LNCAP (cell line): Measurements from ENCODE around the gene SYT7.

ENCODE experiments used
- TF ChIP-seq, protein P1 (sequence below): fragments of 450-650 bp; IDR thresholded peaks from 2 replicates; pipeline ENCODE4 v1.5.1; 2017; ENCODE audit warnings: mild to moderate bottlenecking

Gene SYT7

DNA sequence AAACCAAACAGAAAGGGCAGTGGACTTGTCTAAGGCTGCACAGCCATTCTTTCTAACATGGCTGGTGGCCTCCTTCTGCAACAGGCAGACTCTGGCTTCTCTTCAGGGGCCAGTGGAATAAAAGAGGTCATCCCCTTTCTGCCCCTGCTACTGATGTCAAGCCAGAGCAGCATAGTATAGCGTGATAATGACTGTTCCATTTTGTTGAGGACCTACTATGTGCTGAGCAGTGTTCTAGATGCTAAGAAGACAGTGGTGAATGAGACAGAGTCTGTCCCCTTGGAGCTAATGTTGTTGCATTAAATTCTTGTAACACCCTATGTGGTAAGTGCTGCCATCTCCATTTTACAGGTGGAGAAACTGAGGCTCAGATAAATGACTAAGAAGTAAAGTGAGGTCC, 15.7 kb upstream of the SYT7 start:
- TF ChIP-seq, protein P1, sequence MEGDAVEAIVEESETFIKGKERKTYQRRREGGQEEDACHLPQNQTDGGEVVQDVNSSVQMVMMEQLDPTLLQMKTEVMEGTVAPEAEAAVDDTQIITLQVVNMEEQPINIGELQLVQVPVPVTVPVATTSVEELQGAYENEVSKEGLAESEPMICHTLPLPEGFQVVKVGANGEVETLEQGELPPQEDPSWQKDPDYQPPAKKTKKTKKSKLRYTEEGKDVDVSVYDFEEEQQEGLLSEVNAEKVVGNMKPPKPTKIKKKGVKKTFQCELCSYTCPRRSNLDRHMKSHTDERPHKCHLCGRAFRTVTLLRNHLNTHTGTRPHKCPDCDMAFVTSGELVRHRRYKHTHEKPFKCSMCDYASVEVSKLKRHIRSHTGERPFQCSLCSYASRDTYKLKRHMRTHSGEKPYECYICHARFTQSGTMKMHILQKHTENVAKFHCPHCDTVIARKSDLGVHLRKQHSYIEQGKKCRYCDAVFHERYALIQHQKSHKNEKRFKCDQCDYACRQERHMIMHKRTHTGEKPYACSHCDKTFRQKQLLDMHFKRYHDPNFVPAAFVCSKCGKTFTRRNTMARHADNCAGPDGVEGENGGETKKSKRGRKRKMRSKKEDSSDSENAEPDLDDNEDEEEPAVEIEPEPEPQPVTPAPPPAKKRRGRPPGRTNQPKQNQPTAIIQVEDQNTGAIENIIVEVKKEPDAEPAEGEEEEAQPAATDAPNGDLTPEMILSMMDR, result no peak

DNA sequence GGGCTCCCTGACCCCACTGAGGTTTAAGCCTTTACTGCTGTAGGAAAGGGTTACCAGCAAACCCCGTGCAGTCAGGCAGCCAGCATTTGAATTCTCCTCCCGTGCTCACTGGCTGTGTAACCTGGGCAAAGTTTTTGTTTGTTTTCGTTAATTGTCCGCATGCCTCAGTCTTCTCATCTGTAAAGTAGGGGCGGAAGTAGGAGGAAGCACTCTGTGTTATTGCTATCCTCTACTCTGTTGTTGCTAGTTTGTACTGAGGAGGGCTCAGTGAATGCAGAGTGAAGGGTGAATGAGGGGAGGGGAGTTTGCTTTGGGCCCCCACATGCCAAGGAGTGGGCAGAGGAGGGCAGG, 14.0 kb upstream of the SYT7 start:
- TF ChIP-seq, protein P1, result no peak

DNA sequence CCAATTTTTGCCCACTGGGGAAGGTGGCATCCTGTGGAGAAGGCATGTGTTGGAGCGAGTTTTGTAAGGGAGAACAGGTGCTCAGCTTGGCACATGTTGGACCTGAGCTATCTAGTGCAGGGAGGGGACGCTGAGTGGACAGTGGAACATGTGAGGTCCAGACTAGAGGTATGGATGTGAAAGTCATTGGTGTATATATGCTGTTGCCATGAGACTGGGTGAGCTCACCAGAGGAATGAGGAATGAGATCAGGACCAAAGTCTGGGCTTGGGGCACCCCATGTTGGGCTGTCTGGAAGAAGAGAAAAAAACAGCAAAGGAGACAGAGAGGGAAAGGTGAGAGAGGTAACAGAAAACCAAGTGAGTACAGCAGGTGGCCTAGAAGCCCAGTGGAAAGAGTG, 12.3 kb upstream of the SYT7 start:
- TF ChIP-seq, protein P1, result no peak

DNA sequence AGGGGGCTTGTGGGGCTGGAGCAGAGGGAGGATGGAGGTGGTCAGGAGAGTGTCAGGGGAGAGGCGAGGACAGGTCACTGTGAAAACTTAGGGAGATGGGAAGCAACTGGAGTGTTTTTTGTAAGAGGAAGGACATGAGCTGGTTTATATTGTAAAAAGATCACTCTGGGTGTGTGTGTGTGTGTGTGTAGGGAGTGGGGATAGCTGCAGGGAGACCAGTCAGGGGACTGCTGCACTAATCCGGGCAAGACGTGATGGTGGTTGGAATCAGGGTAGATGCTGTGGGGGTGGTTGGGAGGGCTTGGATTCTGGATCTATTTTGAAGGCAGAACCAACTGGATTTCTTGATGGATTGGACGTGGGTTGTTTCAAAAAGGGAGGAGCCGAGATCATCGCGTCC, 11.3 kb upstream of the SYT7 start:
- TF ChIP-seq, protein P1, result no peak

DNA sequence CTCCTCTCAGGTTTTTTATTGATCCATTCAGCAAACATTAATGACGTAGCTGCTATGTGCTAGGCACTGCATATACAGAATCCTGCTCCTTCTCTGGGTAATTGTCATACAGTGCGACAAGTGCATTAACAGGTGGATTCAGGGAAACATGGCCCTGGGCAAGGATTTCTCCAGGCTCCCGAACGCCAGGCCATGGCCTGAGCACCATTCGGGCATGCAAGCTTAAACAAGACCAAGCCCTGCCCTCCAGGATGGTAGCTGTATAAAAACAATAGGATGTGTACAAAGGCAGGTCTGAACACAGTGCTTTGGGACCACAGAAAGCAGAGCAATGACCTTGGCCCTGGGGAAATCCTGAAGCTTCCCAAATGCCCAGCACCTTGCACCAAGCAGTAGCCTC, 9.1 kb upstream of the SYT7 start:
- TF ChIP-seq, protein P1, result no peak

DNA sequence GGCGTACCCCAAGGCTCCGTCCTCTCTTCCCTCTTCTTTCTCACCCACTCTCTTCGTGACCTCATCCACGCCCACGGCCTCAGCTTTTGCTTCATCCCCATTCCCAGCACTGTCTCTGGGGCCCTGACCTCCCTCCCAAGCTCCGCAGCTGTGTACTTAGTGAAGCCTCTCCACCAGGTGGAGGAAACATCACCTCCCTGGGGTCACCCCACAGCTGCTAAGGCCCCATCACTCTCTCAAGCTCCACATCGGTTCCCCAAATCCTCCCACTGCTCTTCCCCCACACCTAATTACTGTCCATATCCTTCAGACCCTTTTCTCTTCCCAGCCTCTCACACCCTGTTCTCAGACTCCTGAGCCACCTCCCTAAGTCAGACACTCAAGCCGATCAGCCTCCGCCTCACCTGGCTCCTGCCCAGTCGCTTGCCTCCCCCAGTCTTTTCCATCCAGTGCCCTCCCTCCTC, 7.9 kb upstream of the SYT7 start:
- TF ChIP-seq, protein P1, result no peak

DNA sequence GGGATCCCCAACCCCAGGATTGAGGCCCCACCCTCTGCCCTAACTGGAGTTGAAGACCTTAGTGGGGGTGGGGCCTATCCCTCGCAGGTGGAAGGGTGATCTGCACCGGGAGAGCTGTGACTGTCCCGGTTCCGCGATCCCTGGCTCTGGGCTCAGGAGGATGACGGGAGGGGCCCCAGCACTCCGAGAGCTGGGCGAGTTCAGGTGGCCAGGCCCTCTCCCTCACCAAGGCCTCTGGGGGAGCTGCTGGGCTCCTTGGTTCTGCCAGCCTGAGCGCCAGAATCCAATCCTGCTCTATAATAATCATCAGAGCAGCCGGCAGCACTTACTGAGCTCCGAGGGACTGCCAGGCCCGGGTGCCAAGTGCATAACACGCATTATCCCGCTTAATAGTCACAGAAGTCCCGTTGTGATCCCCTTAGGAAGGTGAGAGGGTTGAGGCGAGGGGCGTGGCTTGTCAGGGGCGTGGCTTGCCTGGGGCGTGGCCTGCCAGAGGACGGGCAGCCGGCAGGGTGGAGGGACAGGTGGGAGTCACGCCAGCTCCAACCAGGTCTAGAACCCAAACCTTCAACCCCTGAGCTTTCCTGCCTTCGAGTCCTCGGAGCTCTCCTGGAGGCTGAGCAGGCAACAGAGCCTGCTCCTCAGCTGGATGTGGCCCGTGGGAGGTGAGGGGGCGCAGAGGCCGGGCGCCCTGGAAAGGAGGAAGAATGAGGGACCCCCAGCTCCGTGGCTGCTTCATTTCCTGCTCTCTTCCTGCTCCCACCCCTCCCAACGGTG, 7.3 kb upstream of the SYT7 start:
- TF ChIP-seq, protein P1, result peak; percentile 24; the same call in 1 of the 2 replicates

DNA sequence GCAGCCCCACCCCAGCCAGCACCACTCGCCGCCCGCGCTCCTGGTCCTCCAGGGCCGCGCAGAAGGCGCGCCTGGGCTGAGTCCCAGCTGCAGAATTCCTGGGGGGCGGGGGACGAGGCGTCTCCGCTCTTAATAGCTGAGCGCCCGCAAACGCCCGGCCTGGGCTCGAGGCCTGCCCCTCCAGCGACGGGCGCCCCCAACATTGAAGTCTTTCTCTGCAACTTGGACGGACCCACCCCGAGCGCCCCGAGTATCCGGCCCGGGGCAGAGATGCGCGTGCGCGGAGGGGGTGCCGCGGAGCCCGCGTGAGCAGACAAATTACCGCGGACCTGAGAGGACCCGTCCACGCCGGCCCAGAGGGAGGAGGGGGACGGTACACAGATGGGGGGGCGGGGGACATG, 6.7 kb upstream of the SYT7 start:
- TF ChIP-seq, protein P1, result no peak
